GM13976 (cell line): ENCODE results near the gene C3orf62.

Source experiments
- DNase-seq: peaks from one replicate; pipeline ENCODE4 v3.0.0; 2012; ENCODE audit warnings: low spot score
- CTCF ChIP-seq: IDR thresholded peaks from 2 replicates; pipeline ENCODE4 v1.5.1; 2012; ENCODE audit warnings: borderline replicate concordance, mild to moderate bottlenecking; ENCODE audit not compliant: insufficient read depth; ENCODE audit errors: extremely low read depth, missing control alignments, control extremely low read depth
- in situ Hi-C: fragments of 300-500 bp; cut with MboI; formaldehyde crosslinking; loops from one replicate; pipeline ENCODE4 v1.12.0; 2022; ENCODE audit warnings: low sequenced_read_pairs, mixed read lengths, inconsistent platforms; ENCODE audit not compliant: unreplicated experiment

Gene C3orf62

DNA sequence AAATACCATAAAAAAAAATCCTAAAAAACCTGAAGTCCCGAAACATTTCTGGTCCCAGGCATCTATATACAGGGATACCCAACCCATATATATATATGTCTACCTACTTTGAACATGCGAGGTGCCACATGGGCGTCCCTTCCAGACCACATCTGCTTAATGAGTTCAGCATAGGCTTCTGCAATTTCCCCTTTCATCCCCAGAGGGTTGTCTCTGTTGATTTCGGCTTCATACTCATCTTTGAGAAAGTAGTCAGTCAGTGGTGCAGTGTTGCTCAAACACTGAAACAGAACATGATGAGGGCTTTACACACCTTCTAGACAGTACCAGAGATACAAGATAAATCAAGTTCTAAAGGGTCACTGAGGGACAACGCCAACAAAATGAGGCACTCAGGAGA is 28.6 kb upstream of the C3orf62 start:
- DNase-seq: no peak
- in situ Hi-C loops: no loop called here
- no peak for TF ChIP-seq CTCF

- in situ Hi-C loops: no loop called here
- DNase-seq: no peak
- no peak for TF ChIP-seq CTCF
Observed at GRCh38 chr3:49302613-49303012, 25.6 kb upstream of the C3orf62 start.

- no peak for DNase-seq
- TF ChIP-seq CTCF: no peak
- in situ Hi-C loops: no loop called here
Observed at GRCh38 chr3:49300595-49300994, 23.6 kb upstream of the C3orf62 start.

GRCh38 chr3:49298511-49298910 is 21.5 kb upstream of the C3orf62 start:
- in situ Hi-C loops: no loop called here

GRCh38 chr3:49296781-49297411 is 19.9 kb upstream of the C3orf62 start:
- DNase-seq: no peak
- TF ChIP-seq CTCF: no peak
- in situ Hi-C loops: no loop called here

More at GRCh38 chr3:49298511-49298910, 21.5 kb upstream of the C3orf62 start:
- no peak for TF ChIP-seq CTCF
- DNase-seq: no peak

GRCh38 chr3:49295489-49296058 is 18.5 kb upstream of the C3orf62 start:
- peak; percentile 54 for DNase-seq
- peak; percentile 31 for TF ChIP-seq CTCF
- in situ Hi-C loops: no loop called here
